Naive thymus-derived CD4-positive, alpha-beta T cell (primary cell): ENCODE results near the gene GPX8. TPM values are rescaled to one million over a fixed set of nuclear protein-coding genes. Genes with fewer than 3 reads are reported as not detected.

Experiments used
- ATAC-seq: fragments of 150-1000 bp; cut with Tn5 transposase; 2 replicates; pipeline ENCODE4 v1.10.0; 2021; ENCODE audit warnings: mild to moderate bottlenecking, moderate library complexity
- CTCF ChIA-PET: fragments of 350-600 bp; sonication (Branson Sonifier 250); formaldehyde crosslinking; loops from one replicate; lab custom pipeline; 2021; ENCODE audit warnings: antibody characterized with exemption; lab: Charles Lee
- POLR2A ChIA-PET: fragments of 350-600 bp; sonication (Branson Sonifier 250); formaldehyde crosslinking; loops from one replicate; lab custom pipeline; 2021; ENCODE audit warnings: antibody characterized with exemption, inconsistent platforms; lab: Charles Lee
- DNase-seq, 9 donors: peaks; one replicate each; pipeline versions ENCODE4 v3.0.0 to v3.0.0-alpha.2; 2020 to 2022; ENCODE audit warnings: mixed read lengths in 1 of 9
- H3K27ac ChIP-seq: one replicate; pipeline ENCODE4 v1.7.0; 2013; ENCODE audit warnings: mild to moderate bottlenecking, low read depth, low read length, moderate library complexity
- H3K27me3 ChIP-seq, 2 donors: one replicate each; pipeline ENCODE4 v1.7.0; 2013; ENCODE audit warnings: low read length in 2 of 2, mild to moderate bottlenecking in 2 of 2, moderate library complexity in 2 of 2; ENCODE audit not compliant: control insufficient read depth in 2 of 2, insufficient read depth in 2 of 2
- H3K36me3 ChIP-seq, 3 experiments: 1 replicate in 2 of 3; 2 replicates in 1 of 3; pipeline ENCODE4 v1.7.0; 2013; ENCODE audit warnings: low read length in 3 of 3, mild to moderate bottlenecking in 3 of 3, moderate library complexity in 1 of 3; ENCODE audit not compliant: insufficient read depth in 3 of 3, control insufficient read depth in 2 of 3
- H3K4me1 ChIP-seq, 2 donors: one replicate each; pipeline ENCODE4 v1.7.0; 2013; ENCODE audit warnings: low read length in 2 of 2, mild to moderate bottlenecking in 2 of 2, moderate library complexity in 1 of 2; ENCODE audit not compliant: control insufficient read depth in 2 of 2, insufficient read depth in 2 of 2
- H3K4me3 ChIP-seq: 2 replicates; pipeline ENCODE4 v1.7.0; 2013; ENCODE audit warnings: mild to moderate bottlenecking, low read length
- H3K9me3 ChIP-seq, 3 experiments: 1 replicate in 2 of 3; 2 replicates in 1 of 3; pipeline ENCODE4 v1.7.0; 2013; ENCODE audit warnings: low read length in 3 of 3; ENCODE audit not compliant: control insufficient read depth in 2 of 3
- H3K27ac Mint-ChIP-seq, 9 donors: one replicate each; pipeline ENCODE4 v1.8.0; 2020 to 2022; ENCODE audit warnings: mixed read lengths in 9 of 9, mild to moderate bottlenecking in 8 of 9, moderate library complexity in 5 of 9, inconsistent platforms in 2 of 9
- H3K27me3 Mint-ChIP-seq, 5 donors: one replicate each; pipeline ENCODE4 v1.8.0; 2021 to 2022; ENCODE audit warnings: mixed read lengths in 5 of 5, mild to moderate bottlenecking in 1 of 5
- H3K36me3 Mint-ChIP-seq, 5 donors: one replicate each; pipeline ENCODE4 v1.8.0; 2020 to 2022; ENCODE audit warnings: mixed read lengths in 5 of 5, mild to moderate bottlenecking in 3 of 5, inconsistent platforms in 1 of 5
- H3K4me1 Mint-ChIP-seq, 7 donors: one replicate each; pipeline ENCODE4 v1.8.0; 2020 to 2022; ENCODE audit warnings: mixed read lengths in 7 of 7, mild to moderate bottlenecking in 3 of 7, inconsistent platforms in 1 of 7
- H3K4me3 Mint-ChIP-seq, 10 donors: one replicate each; pipeline ENCODE4 v1.8.0; 2020 to 2022; ENCODE audit warnings: mild to moderate bottlenecking in 10 of 10, mixed read lengths in 10 of 10, moderate library complexity in 6 of 10, inconsistent platforms in 2 of 10
- H3K9me3 Mint-ChIP-seq, 11 donors: one replicate each; pipeline ENCODE4 v1.8.0; 2020 to 2022; ENCODE audit warnings: mixed read lengths in 11 of 11, mild to moderate bottlenecking in 4 of 11, inconsistent platforms in 1 of 11, moderate library complexity in 1 of 11
- intact Hi-C, 2 donors: fragments of 100-400 bp; cut with micrococcal nuclease; formaldehyde crosslinking; loops; one replicate each; pipeline ENCODE4 v1.15.1; 2023
- polyA plus RNA-seq, 2 donors: library from polyadenylated mRNA; unstranded; fragments of 300-500 nt; fragmentation: Illumina TruSeq; gene quantifications; one replicate each; pipeline ENCODE4 v1.2.3, GENCODE V29; 2021
- total RNA-seq, 6 experiments: library from RNA in 5 of 6; stranded (reverse) in 5 of 6; gene quantifications; 1 replicate in 5 of 6; 2 replicates in 1 of 6; pipeline ENCODE4 v1.2.3 and lab custom pipeline; 2021 to 2026

The GPX8 gene, protein sequence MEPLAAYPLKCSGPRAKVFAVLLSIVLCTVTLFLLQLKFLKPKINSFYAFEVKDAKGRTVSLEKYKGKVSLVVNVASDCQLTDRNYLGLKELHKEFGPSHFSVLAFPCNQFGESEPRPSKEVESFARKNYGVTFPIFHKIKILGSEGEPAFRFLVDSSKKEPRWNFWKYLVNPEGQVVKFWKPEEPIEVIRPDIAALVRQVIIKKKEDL
- total RNA-seq (not detected), polyA plus RNA-seq (not detected), total RNA-seq (lab: John Stamatoyannopoulos, UW) (0.40 reads per million)

DNA sequence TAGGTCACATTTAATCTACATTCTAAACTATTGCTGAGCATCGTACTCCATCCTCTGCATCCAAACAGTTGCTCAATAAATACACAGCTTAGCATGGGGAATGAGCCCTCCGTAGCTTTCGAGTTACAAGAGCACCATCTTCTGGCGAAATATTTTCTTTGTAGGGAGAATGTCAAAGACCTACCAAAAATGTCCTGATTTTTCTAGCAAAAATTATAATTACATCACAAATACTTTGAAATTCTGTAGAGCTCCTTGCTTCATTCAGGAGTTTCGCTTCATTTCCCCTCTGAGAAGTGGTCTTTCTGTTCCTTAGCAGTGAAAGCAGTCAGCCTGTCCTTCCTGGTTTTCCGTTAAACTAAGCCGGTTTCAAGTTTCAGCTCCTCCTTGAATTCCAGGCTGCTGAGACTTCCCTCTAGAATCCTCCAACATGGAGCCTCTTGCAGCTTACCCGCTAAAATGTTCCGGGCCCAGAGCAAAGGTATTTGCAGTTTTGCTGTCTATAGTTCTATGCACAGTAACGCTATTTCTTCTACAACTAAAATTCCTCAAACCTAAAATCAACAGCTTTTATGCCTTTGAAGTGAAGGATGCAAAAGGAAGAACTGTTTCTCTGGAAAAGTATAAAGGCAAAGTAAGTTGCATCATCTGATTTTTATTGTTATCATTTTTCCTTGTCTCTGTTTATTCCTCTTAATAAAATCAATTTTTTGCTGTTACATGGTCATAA is at the start of gene GPX8:
Gene GPX8 (plus strand): TSS at position 409 of the 730 bp plus-strand sequence. CDS start 22 bp downstream, at position 431.
- Mint-ChIP-seq H3K4me1 (peaks cover 0 to 9% (median 0%) of the 10 kb centered on the region in 7 donors), H3K27ac (no peak within 1 kb of the TSS), H3K36me3 (peaks cover 0 to 3% (median 0%) of the 10 kb centered on the region in 5 donors), H3K27me3 (peaks cover 6 to 75% (median 29%) of the 10 kb centered on the region in 5 donors), H3K9me3 (peaks cover 0 to 16% (median 5%) of the 10 kb centered on the region in 11 donors), H3K4me3 (no peak within 1 kb of the TSS)
- ATAC-seq (peak; percentile 75), DNase-seq (peak in 7 of 9 donors; percentile 27 to 65 (median 54))
- POLR2A ChIA-PET = interaction anchor here (0.7 to 1.2 kb wide), 3 partner anchors 209 to 255 kb away, joined by 3 to 5 read pairs (median 3); no protein-coding TSS in a partner anchor
- Histone ChIP-seq H3K9me3 (no peaks in the 10 kb centered on the region), H3K27me3 (no peaks in the 10 kb centered on the region), H3K36me3 (no peaks in the 10 kb centered on the region), H3K4me1 (no peaks in the 10 kb centered on the region), H3K27ac (no peak within 1 kb of the TSS), H3K4me3 (no peak within 1 kb of the TSS)
- CTCF ChIA-PET = interaction anchor here (0.6 to 3.6 kb wide), 23 partner anchors 9 to 643 kb away, joined by 3 to 74 read pairs (median 4); partner anchors contain the start of gene SNX18
- intact Hi-C loops = loop anchor here (1.0 to 2.0 kb wide), 8 partner anchors 14 to 917 kb away; partner anchors contain the start of gene SNX18 (in 2 of the 2)

DNA sequence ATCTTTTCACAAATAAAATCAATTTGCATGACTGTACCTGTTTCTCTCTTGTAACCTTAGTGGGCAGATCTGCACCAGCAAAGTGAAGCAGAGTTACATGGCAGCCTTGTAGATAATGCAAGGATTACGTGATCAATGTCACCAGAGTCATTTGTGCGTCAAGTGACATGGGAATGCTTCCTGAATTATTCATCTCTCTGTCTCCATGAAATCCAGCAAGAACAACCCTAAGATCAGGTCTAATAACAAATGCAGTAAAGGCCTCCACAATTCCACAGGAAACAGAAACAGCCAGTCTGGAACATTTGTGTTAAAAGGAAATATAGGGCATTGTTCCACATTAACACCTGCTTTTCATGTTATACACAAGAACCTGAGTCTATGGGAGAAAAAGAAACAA is 49.8 kb upstream of the GPX8 start:
- H3K27ac ChIP-seq = no peak overlapping the region
- Mint-ChIP-seq H3K4me1 (peaks cover 15 to 64% (median 26%) of the 10 kb centered on the region in 7 donors), H3K4me3 (no peak overlapping the region), H3K9me3 (peaks cover 0 to 6% (median 0%) of the 10 kb centered on the region in 11 donors), H3K36me3 (peaks cover 0 to 73% (median 0%) of the 10 kb centered on the region in 5 donors), H3K27ac (peak overlapping the region in 1 of 9 donors; percentile 13), H3K27me3 (peaks cover 0 to 9% (median 0%) of the 10 kb centered on the region in 5 donors)
- POLR2A ChIA-PET = no interaction called here
- H3K36me3 ChIP-seq = peaks cover 0 to 28% (median 0%) of the 10 kb centered on the region in 3 experiments
- ATAC-seq = no peak
- CTCF ChIA-PET = no interaction called here
- no peaks in the 10 kb centered on the region for H3K27me3 ChIP-seq
- H3K4me3 ChIP-seq = no peak overlapping the region
- DNase-seq = no peak
- H3K4me1 ChIP-seq = peaks cover 1 to 31% of the 10 kb centered on the region in 2 donors
- intact Hi-C loops = no loop called here
- no peaks in the 10 kb centered on the region for H3K9me3 ChIP-seq

DNA sequence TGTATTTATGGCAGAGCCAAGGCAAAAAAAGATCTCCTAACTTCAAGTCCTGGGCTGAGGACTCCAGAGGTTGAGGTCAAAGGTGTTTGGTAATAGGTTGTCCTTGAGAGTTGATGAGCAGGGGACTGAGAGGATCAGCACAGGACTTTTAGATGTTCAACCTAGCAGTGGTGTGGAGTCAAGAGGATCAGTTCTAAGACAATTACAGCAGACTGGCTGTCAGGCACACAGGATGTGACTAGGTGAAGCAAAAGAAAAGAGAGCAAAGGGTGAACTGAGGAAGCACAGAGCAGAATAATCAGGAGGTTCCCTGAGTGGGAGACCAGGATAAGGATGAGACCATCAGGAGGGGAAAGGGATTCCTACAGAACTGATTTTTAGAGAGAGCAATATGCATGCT is 46.6 kb upstream of the GPX8 start:
- no peak overlapping the region for H3K4me3 ChIP-seq
- Mint-ChIP-seq H3K4me3 (peak overlapping the region in 5 of 10 donors; percentile 0 to 32 (median 1)), H3K27me3 (peaks cover 0 to 5% (median 0%) of the 10 kb centered on the region in 5 donors), H3K9me3 (no peaks in the 10 kb centered on the region), H3K27ac (peak overlapping the region in 5 of 9 donors; percentile 4 to 59 (median 9)), H3K4me1 (peaks cover 13 to 42% (median 19%) of the 10 kb centered on the region in 7 donors), H3K36me3 (peaks cover 0 to 51% (median 0%) of the 10 kb centered on the region in 5 donors)
- no peaks in the 10 kb centered on the region for H3K9me3 ChIP-seq
- H3K36me3 ChIP-seq = peaks cover 0 to 24% (median 0%) of the 10 kb centered on the region in 3 experiments
- no peak for DNase-seq
- H3K27ac ChIP-seq = no peak overlapping the region
- intact Hi-C loops = loop anchor here in 1 of 2 donors (1.0 kb wide), 1 partner anchor 9 kb away; no protein-coding TSS in a partner anchor
- H3K27me3 ChIP-seq = no peaks in the 10 kb centered on the region
- CTCF ChIA-PET = interaction anchor here (0.6 to 1.4 kb wide), 3 partner anchors 9 to 169 kb away, joined by 3 to 4 read pairs (median 4); no protein-coding TSS in a partner anchor
- POLR2A ChIA-PET = interaction anchor here (0.7 to 1.9 kb wide), 3 partner anchors 9 to 537 kb away, joined by 3 to 4 read pairs (median 3); no protein-coding TSS in a partner anchor
- peak; percentile 38 for ATAC-seq
- peaks cover 0 to 11% of the 10 kb centered on the region in 2 donors for H3K4me1 ChIP-seq

DNA sequence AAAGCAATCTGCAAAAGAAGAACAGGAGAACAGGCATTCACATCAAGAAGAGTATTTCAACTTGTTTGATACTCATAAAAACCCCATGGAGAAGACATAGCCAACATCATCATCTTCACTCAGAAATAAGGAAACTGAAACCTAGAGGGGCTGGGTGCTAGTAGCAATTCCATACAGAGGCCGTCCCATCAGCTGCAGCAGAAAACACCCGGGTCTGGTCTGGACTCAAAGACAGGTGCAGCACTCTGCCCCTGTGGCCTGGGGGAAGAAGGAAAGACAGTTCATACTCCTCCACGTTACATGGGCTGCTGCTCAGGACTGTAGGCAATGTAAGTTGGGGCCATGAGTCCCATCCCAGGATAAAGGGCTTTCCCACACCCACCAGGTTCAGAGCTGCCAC is 45.9 kb upstream of the GPX8 start:
- Histone ChIP-seq H3K4me1 (peaks cover 0 to 4% of the 10 kb centered on the region in 2 donors), H3K4me3 (no peak overlapping the region), H3K36me3 (peaks cover 0 to 17% (median 0%) of the 10 kb centered on the region in 3 experiments), H3K9me3 (no peaks in the 10 kb centered on the region), H3K27ac (no peak overlapping the region), H3K27me3 (no peaks in the 10 kb centered on the region)
- ATAC-seq = no peak
- peaks cover 0 to 47% (median 0%) of the 10 kb centered on the region in 5 donors for H3K36me3 Mint-ChIP-seq
- no peaks in the 10 kb centered on the region for H3K9me3 Mint-ChIP-seq
- POLR2A ChIA-PET = interaction anchor here (0.7 kb wide), 1 partner anchor 538 kb away, joined by 3 read pairs; no protein-coding TSS in a partner anchor
- DNase-seq = no peak
- no peak overlapping the region for H3K4me3 Mint-ChIP-seq
- CTCF ChIA-PET = interaction anchor here (1.1 to 1.4 kb wide), 2 partner anchors 9 to 170 kb away, joined by 4 read pairs; no protein-coding TSS in a partner anchor
- intact Hi-C loops = no loop called here
- H3K27ac Mint-ChIP-seq = peak overlapping the region in 3 of 9 donors; percentile 4 to 41 (median 5)
- peaks cover 0 to 5% (median 0%) of the 10 kb centered on the region in 5 donors for H3K27me3 Mint-ChIP-seq
- peaks cover 12 to 37% (median 19%) of the 10 kb centered on the region in 7 donors for H3K4me1 Mint-ChIP-seq

DNA sequence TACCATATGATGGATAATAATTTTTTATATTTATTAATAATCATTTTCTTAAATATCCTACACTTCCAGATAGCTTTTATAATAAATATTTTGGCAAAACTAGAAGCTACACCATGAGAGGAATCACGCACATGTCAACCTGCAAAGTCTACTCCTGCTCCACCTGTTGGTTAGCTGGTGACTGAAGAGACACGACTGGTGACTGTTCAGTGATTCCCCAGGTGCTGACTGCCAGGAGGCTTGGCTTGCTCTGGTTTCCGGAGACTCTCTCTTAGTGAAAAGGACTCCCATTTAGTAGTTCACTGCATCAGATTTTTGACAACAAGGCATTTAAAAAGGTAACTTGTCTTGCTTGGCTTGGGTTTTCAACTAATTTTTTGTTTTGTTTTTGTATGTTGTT is 36.6 kb upstream of the GPX8 start:
- Histone ChIP-seq H3K36me3 (no peaks in the 10 kb centered on the region), H3K4me1 (no peaks in the 10 kb centered on the region), H3K27ac (no peak overlapping the region), H3K4me3 (no peak overlapping the region), H3K9me3 (no peaks in the 10 kb centered on the region), H3K27me3 (no peaks in the 10 kb centered on the region)
- intact Hi-C loops = no loop called here
- Mint-ChIP-seq H3K9me3 (peaks cover 0 to 6% (median 0%) of the 10 kb centered on the region in 11 donors), H3K4me3 (no peak overlapping the region), H3K36me3 (peaks cover 0 to 27% (median 0%) of the 10 kb centered on the region in 5 donors), H3K27me3 (peaks cover 0 to 27% (median 0%) of the 10 kb centered on the region in 5 donors), H3K27ac (no peak overlapping the region), H3K4me1 (peaks cover 0 to 5% (median 0%) of the 10 kb centered on the region in 7 donors)
- ATAC-seq (no peak), DNase-seq (no peak)
- ChIA-PET POLR2A (no interaction called here), CTCF (interaction anchor here (1.1 kb wide), 1 partner anchor 179 kb away, joined by 4 read pairs; no protein-coding TSS in a partner anchor)
